A673 (cell line): Measurements from ENCODE around the gene GLT6D1. TPM values are rescaled to one million over a fixed set of nuclear protein-coding genes. Genes with fewer than 3 reads are reported as not detected.

Experiments used
- BruUV-seq: library from RNA; stranded (reverse); fragments of 400-500 nt; replicated peaks from 2 replicates; lab custom pipeline; 2021; lab: Mats Ljungman, UMichigan
- CTCF ChIA-PET: fragments of 300-600 bp; sonication (Branson Sonifier 250); formaldehyde crosslinking; loops from one replicate; lab custom pipeline; 2022; ENCODE audit warnings: antibody characterized with exemption; lab: Charles Lee
- POLR2A ChIA-PET: fragments of 300-600 bp; sonication (Branson Sonifier 250); formaldehyde crosslinking; loops from one replicate; lab custom pipeline; 2022; ENCODE audit warnings: antibody characterized with exemption; ENCODE audit not compliant: low non-redundant PET; lab: Charles Lee
- DNase-seq: peaks from one replicate; pipeline ENCODE4 v3.0.0-alpha.2; 2015; ENCODE audit warnings: low spot score
- H3K27ac ChIP-seq: fragments of 200-600 bp; sonication (generic); 2 replicates; pipeline ENCODE4 v1.5.1; 2016; ENCODE audit warnings: mixed run types, low read depth, mild to moderate bottlenecking, mixed read lengths, antibody characterized with exemption, low read length; ENCODE audit not compliant: poor library complexity, severe bottlenecking
- H3K27me3 ChIP-seq: fragments of 200-600 bp; sonication (generic); replicated peaks from 2 replicates; pipeline ENCODE4 v1.6.1; 2017; ENCODE audit warnings: mixed run types, low read depth, mild to moderate bottlenecking, mixed read lengths, antibody characterized with exemption, low read length; ENCODE audit not compliant: insufficient read depth, poor library complexity
- H3K36me3 ChIP-seq: fragments of 200-600 bp; sonication (generic); 2 replicates; pipeline ENCODE4 v1.6.1; 2016; ENCODE audit warnings: mixed run types, mild to moderate bottlenecking, mixed read lengths, antibody characterized with exemption, low read length; ENCODE audit not compliant: insufficient read depth, poor library complexity, severe bottlenecking
- H3K4me1 ChIP-seq: fragments of 200-600 bp; sonication (generic); 2 replicates; pipeline ENCODE4 v1.6.1; 2017; ENCODE audit warnings: mixed run types, mild to moderate bottlenecking, mixed read lengths, antibody characterized with exemption, low read length; ENCODE audit not compliant: insufficient read depth, poor library complexity, severe bottlenecking
- H3K4me3 ChIP-seq: fragments of 200-600 bp; sonication (generic); 2 replicates; pipeline ENCODE4 v1.5.1; 2016; ENCODE audit warnings: low read depth, mixed run types, mild to moderate bottlenecking, mixed read lengths, low read length; ENCODE audit not compliant: poor library complexity, severe bottlenecking
- H3K9me3 ChIP-seq: fragments of 200-600 bp; sonication (generic); 2 replicates; pipeline ENCODE4 v1.6.1; 2016; ENCODE audit warnings: mixed run types, low read depth, mild to moderate bottlenecking, mixed read lengths, antibody characterized with exemption, low read length; ENCODE audit not compliant: poor library complexity, severe bottlenecking
- EZH2 ChIP-seq: fragments of 200-600 bp; sonication (generic); IDR thresholded peaks from 2 replicates; pipeline ENCODE4 v1.6.1; 2017; ENCODE audit warnings: borderline replicate concordance, low read depth, mild to moderate bottlenecking, mixed read lengths, antibody characterized with exemption, low read length; ENCODE audit not compliant: poor library complexity, severe bottlenecking
- intact Hi-C: fragments of 100-400 bp; cut with micrococcal nuclease; formaldehyde crosslinking; loops from one replicate; pipeline ENCODE4 v1.10.0; 2022; ENCODE audit not compliant: unreplicated experiment
- total RNA-seq: library from RNA; stranded (reverse); gene quantifications from 2 replicates; pipeline ENCODE4 v1.2.3, GENCODE V29; 2021
- TF ChIP-seq, protein P1 (sequence below): fragments of 300-800, 200-600 bp; sonication (generic); conservative IDR thresholded peaks from 2 replicates; pipeline ENCODE4 v1.5.1; 2017; ENCODE audit warnings: low read depth, mild to moderate bottlenecking, antibody characterized with exemption, low read length, moderate library complexity, mixed read lengths

GLT6D1 gene
- total RNA-seq, 1 experiment from 2014 or later, result not detected

DNA sequence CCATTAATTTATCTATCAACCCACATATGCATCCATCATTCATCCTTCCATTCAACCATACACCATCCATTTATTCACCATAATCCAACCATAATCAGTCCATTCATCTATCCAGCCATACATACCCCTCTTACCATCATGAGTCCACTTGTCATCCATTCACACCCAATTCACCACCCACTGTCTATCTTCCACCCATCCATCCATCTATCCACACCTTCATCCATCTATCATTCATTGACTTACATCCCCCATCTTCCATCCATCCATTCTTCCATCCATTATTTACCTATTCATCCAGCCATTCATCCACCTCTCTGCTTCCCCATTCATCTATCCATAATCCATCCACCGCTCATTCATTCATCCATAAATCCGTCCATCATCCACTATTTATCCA is 60.0 kb downstream of the GLT6D1 start:
- ChIA-PET POLR2A (no interaction called here), CTCF (no interaction called here)
- no peak for DNase-seq
- Histone ChIP-seq H3K36me3 (no peaks in the 10 kb centered on the region), H3K9me3 (no peaks in the 10 kb centered on the region), H3K4me3 (no peak overlapping the region), H3K4me1 (no peaks in the 10 kb centered on the region), H3K27me3 (peaks cover 2% of the 10 kb centered on the region), H3K27ac (no peak overlapping the region)
- TF ChIP-seq EZH2, result no peak
- TF ChIP-seq, protein P1, sequence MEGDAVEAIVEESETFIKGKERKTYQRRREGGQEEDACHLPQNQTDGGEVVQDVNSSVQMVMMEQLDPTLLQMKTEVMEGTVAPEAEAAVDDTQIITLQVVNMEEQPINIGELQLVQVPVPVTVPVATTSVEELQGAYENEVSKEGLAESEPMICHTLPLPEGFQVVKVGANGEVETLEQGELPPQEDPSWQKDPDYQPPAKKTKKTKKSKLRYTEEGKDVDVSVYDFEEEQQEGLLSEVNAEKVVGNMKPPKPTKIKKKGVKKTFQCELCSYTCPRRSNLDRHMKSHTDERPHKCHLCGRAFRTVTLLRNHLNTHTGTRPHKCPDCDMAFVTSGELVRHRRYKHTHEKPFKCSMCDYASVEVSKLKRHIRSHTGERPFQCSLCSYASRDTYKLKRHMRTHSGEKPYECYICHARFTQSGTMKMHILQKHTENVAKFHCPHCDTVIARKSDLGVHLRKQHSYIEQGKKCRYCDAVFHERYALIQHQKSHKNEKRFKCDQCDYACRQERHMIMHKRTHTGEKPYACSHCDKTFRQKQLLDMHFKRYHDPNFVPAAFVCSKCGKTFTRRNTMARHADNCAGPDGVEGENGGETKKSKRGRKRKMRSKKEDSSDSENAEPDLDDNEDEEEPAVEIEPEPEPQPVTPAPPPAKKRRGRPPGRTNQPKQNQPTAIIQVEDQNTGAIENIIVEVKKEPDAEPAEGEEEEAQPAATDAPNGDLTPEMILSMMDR, result no peak
- BruUV-seq, result no TSS peak
- intact Hi-C loops, result no loop called here

DNA sequence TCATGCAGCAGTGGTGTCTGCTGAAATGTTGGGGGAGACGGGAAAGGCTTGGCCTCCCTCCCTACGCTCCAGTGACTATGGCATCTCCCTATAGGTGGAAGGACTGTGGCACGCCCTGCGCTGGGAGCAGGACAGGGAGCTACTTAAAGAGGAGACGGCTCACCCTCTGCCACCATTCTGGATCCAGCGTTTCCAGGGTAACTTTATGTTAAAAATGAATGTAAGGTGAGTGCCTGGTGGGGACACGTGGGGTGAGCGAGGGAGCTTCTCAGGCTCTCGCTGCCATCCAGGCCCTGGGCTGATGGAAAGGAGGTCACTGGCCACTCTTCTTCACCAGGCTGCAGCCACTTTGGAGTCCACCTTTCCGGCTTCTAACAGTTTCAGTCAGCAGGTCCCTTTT is 62.1 kb downstream of the GLT6D1 start:
- Histone ChIP-seq H3K4me3 (no peak overlapping the region), H3K4me1 (no peaks in the 10 kb centered on the region), H3K36me3 (no peaks in the 10 kb centered on the region), H3K9me3 (no peaks in the 10 kb centered on the region), H3K27me3 (peaks cover 2% of the 10 kb centered on the region), H3K27ac (no peak overlapping the region)
- ChIA-PET POLR2A (no interaction called here), CTCF (no interaction called here)
- intact Hi-C loops, result no loop called here
- TF ChIP-seq, protein P1, result no peak
- TF ChIP-seq EZH2, result no peak
- no TSS peak for BruUV-seq
- DNase-seq, result no peak

DNA sequence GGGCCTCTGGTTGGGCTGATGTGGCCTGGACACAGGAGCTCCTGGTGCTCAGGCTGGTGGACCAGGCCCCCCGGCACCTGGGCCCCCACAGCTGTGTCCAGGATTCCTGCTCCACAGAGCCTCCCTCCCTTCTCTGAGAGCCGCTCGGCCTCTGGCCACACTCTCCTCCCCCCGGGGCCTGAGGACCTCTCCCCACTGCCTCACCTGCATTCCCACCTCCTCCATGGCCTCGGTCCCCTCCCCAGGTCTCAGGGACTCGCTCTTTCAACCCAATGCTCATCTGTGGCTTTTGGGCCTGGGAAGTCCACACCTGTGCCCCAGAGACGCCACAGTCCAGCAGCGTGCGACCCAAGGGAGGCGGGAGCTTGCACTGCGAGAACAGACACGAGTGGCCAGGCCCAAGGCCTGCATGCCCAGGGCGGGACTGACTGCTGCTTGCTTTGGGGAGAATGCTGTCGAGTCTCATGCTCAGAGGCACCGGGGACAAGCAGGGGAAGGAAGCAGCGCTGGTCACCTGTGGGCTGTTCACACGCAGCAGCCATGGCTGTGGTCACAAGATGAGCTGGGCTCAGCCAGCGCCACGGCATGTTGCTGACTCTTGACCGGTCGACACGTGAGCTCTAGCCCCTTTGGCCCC is 63.2 kb downstream of the GLT6D1 start:
- BruUV-seq, result no TSS peak
- peaks cover 9% of the 10 kb centered on the region for H3K27me3 ChIP-seq
- DNase-seq, result no peak
- no peak overlapping the region for H3K27ac ChIP-seq
- no peaks in the 10 kb centered on the region for H3K4me1 ChIP-seq
- TF ChIP-seq, protein P1, result no peak
- TF ChIP-seq EZH2, result no peak
- POLR2A ChIA-PET, result no interaction called here
- no peak overlapping the region for H3K4me3 ChIP-seq
- no peaks in the 10 kb centered on the region for H3K36me3 ChIP-seq
- no peaks in the 10 kb centered on the region for H3K9me3 ChIP-seq
- intact Hi-C loops, result no loop called here
- CTCF ChIA-PET, result no interaction called here
